Keratinocyte (primary cell): Measurements from ENCODE around the gene ANXA5. TPM values are rescaled to one million over a fixed set of nuclear protein-coding genes. Genes with fewer than 3 reads are reported as not detected.

Experiments
- DNase-seq: peaks from one replicate; pipeline ENCODE4 v3.0.0-alpha.2; 2011; ENCODE audit warnings: low read depth, missing footprints, low spot score
- FAIRE-seq: peaks from 2 replicates; lab custom pipeline; 2011; peaks lifted over from hg19 to GRCh38; lab: Jason Lieb, UNC
- H2AFZ ChIP-seq: 2 replicates; pipeline ENCODE4 v1.6.0; 2012; ENCODE audit warnings: low read length, control low read depth, inconsistent platforms; ENCODE audit not compliant: control insufficient read depth
- H3K27ac ChIP-seq: 2 replicates; pipeline ENCODE4 v1.5.1; 2011; ENCODE audit warnings: low read length; ENCODE audit not compliant: control insufficient read depth, insufficient read depth
- H3K27me3 ChIP-seq: 3 replicates; pipeline ENCODE4 v1.6.0; 2011; ENCODE audit warnings: low read length; ENCODE audit not compliant: control insufficient read depth, insufficient read depth; ENCODE audit errors: extremely low read depth
- H3K36me3 ChIP-seq, 2 experiments: 2 replicates in 1 of 2; 3 replicates in 1 of 2; pipeline ENCODE4 v1.5.1; 2011; ENCODE audit warnings: low read length in 2 of 2, mild to moderate bottlenecking in 1 of 2; ENCODE audit not compliant: control insufficient read depth in 2 of 2, insufficient read depth in 2 of 2; ENCODE audit errors: extremely low read depth in 1 of 2
- H3K4me1 ChIP-seq: 3 replicates; pipeline ENCODE4 v1.5.1; 2011; ENCODE audit warnings: low read length; ENCODE audit not compliant: control insufficient read depth, insufficient read depth; ENCODE audit errors: extremely low read depth
- H3K4me2 ChIP-seq: 3 replicates; pipeline ENCODE4 v1.6.0; 2011; ENCODE audit warnings: low read depth, low read length; ENCODE audit not compliant: control insufficient read depth, insufficient read depth; ENCODE audit errors: extremely low read depth
- H3K4me3 ChIP-seq, 3 experiments: fragments of 200-600 bp in 1 of 3; sonication (generic) in 1 of 3; 2 replicates in 2 of 3; 3 replicates in 1 of 3; pipeline ENCODE4 v1.5.1; 2011 to 2016; ENCODE audit warnings: low read length in 3 of 3, mild to moderate bottlenecking in 3 of 3, control low read depth in 2 of 3, inconsistent platforms in 1 of 3, low read depth in 1 of 3, mixed read lengths in 1 of 3, mixed run types in 1 of 3, moderate library complexity in 1 of 3; ENCODE audit not compliant: control insufficient read depth in 2 of 3, insufficient read depth in 2 of 3; ENCODE audit errors: extremely low read depth in 1 of 3
- H3K79me2 ChIP-seq: 2 replicates; pipeline ENCODE4 v1.6.0; 2012; ENCODE audit warnings: low read length; ENCODE audit not compliant: control insufficient read depth, insufficient read depth
- H3K9ac ChIP-seq: 3 replicates; pipeline ENCODE4 v1.6.0; 2011; ENCODE audit warnings: low read length; ENCODE audit not compliant: control insufficient read depth, insufficient read depth; ENCODE audit errors: extremely low read depth
- H3K9me1 ChIP-seq: 3 replicates; pipeline ENCODE4 v1.6.0; 2011; ENCODE audit warnings: low read length; ENCODE audit not compliant: control insufficient read depth, insufficient read depth; ENCODE audit errors: extremely low read depth
- H3K9me3 ChIP-seq: 2 replicates; pipeline ENCODE4 v1.5.1; 2012; ENCODE audit warnings: low read depth, low read length; ENCODE audit not compliant: control insufficient read depth
- H4K20me1 ChIP-seq: 3 replicates; pipeline ENCODE4 v1.6.0; 2011; ENCODE audit warnings: low read length; ENCODE audit not compliant: control insufficient read depth, insufficient read depth; ENCODE audit errors: extremely low read depth
- EZH2 ChIP-seq: IDR thresholded peaks from one replicate; pipeline ENCODE4 v1.6.1; 2012; ENCODE audit warnings: inconsistent platforms, mild to moderate bottlenecking, low read length, moderate library complexity
- dilution Hi-C: fragments of 300-500 bp; cut with MboI; formaldehyde crosslinking; loops from one replicate; pipeline ENCODE4 v1.7.0; 2020; ENCODE audit warnings: low sequenced_read_pairs; ENCODE audit not compliant: extremely low pct_ligation_motif_present
- polyA plus RNA-seq, 5 experiments: library from polyadenylated mRNA; depleted of rRNA in 3 of 5; stranded (reverse) in 3 of 5; stranded (forward) in 1 of 5; unstranded in 1 of 5; fragments of >200 nt; gene quantifications; 1 replicate in 1 of 5; 2 replicates in 3 of 5; 3 replicates in 1 of 5; pipeline versions ENCODE4 v1.2.1 to v1.2.3, GENCODE V29; 2011 to 2012; ENCODE audit warnings: missing spikeins in 2 of 5, low read depth in 1 of 5, low replicate concordance in 1 of 5
- TF ChIP-seq, protein P1 (sequence below), 3 experiments: IDR thresholded peaks in 1 of 3; conservative IDR thresholded peaks in 1 of 3; optimal IDR thresholded peaks in 1 of 3; 2 replicates in 2 of 3; 3 replicates in 1 of 3; pipeline versions ENCODE3 to v1.5.1; 2011; ENCODE audit warnings: low read length in 3 of 3, mild to moderate bottlenecking in 3 of 3, moderate library complexity in 2 of 3, control low read depth in 1 of 3, inconsistent platforms in 1 of 3; ENCODE audit not compliant: insufficient read depth in 2 of 3; ENCODE audit errors: extremely low read depth in 1 of 3

Gene ANXA5
- polyA plus RNA-seq, 1 donor (not counting 4 experiments of a cell fraction or from before 2014, with no cell fraction given): 512 TPM

DNA sequence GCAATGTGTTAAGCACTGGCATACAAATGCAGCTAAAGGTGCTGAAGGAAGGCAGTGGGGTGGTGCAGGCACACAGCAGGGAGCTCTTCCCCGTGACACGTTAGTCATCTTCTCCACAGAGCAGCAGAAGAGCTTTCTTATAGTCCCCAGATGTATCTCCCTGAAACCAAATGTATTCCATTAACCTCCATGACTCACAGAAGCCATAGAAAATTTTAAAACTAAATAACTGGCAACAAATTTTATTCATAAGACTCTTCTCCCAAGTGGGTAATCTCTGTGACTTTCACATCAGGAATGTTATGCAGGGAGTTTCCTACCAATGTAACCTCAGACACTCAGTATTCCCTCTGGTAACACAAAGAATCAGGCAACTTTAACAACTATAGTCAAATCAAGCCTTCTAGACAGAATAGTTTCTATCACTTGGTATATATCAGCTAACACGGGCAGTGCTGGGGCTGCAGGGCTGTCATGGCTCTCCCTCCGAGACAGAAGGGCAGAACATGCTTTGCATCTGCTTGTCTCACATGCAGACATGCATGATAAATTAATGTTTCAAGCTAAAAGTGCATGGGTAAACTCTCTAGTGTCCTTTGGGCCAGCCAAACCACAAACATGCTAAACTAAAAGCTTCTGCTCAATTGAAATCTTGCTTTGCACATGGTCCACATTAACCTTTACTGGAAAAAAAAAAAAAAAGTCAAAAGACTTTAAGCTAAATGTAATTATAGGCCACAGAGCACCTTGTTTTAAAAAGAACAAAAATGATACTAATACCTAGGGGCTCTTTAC, 28.2 kb downstream of the ANXA5 start:
- Histone ChIP-seq H3K9ac (peak overlapping the region; percentile 29), H3K9me1 (no peaks in the 10 kb centered on the region), H3K36me3 (peaks cover 22 to 24% of the 10 kb centered on the region in 2 experiments), H3K4me3 (no peak overlapping the region), H3K4me1 (peaks cover 4% of the 10 kb centered on the region), H4K20me1 (no peaks in the 10 kb centered on the region), H2AFZ (no peak overlapping the region), H3K27me3 (no peaks in the 10 kb centered on the region), H3K4me2 (no peak overlapping the region), H3K9me3 (no peaks in the 10 kb centered on the region), H3K27ac (peak overlapping the region; percentile 57), H3K79me2 (no peaks in the 10 kb centered on the region)
- no peak for DNase-seq
- TF ChIP-seq, protein P1, sequence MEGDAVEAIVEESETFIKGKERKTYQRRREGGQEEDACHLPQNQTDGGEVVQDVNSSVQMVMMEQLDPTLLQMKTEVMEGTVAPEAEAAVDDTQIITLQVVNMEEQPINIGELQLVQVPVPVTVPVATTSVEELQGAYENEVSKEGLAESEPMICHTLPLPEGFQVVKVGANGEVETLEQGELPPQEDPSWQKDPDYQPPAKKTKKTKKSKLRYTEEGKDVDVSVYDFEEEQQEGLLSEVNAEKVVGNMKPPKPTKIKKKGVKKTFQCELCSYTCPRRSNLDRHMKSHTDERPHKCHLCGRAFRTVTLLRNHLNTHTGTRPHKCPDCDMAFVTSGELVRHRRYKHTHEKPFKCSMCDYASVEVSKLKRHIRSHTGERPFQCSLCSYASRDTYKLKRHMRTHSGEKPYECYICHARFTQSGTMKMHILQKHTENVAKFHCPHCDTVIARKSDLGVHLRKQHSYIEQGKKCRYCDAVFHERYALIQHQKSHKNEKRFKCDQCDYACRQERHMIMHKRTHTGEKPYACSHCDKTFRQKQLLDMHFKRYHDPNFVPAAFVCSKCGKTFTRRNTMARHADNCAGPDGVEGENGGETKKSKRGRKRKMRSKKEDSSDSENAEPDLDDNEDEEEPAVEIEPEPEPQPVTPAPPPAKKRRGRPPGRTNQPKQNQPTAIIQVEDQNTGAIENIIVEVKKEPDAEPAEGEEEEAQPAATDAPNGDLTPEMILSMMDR (optimal IDR thresholded peaks at IDR 0.05 in 1 of 3, IDR thresholded peaks at IDR 0.05 in 1 of 3, conservative IDR thresholded peaks at IDR 0.05 in 1 of 3; ENCODE audit: extremely low read depth in 1 of 3, insufficient read depth in 2 of 3, low read length in 3 of 3): no peak
- TF ChIP-seq EZH2: no peak
- FAIRE-seq: peak; percentile 48
- dilution Hi-C loops: loop anchor here (10.0 kb wide), 1 partner anchor 66 kb away; no protein-coding TSS in a partner anchor

DNA sequence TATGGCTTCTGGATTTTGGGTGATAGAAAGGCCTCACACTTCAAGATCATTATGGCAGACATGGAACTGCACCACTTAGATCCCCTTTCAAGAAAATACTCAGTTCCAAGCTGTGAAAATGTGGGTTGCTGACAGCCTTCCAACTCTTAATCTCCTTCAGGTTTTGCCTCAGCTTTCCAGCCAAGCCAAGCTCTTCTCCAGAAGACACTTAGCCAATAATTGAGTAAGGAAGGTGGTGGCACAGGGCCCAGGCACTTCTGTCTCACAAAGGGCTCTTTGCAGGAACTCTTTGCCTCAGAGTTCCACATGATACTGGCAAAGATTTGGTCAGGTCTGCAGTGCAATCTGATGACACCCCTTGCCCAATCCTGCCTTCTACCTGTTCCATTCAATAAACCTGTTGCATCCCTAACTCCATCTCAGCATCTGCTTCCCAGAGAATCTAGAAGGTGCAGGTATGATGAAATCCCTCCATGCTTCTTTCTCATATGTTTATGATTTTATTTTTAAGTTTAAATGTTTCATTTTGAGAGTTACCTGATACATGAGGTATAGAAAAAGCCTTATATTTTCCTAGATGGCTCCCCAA, 30.6 kb downstream of the ANXA5 start:
- H2AFZ ChIP-seq: no peak overlapping the region
- DNase-seq (no peak), FAIRE-seq (no peak)
- no peaks in the 10 kb centered on the region for H3K9me1 ChIP-seq
- H3K27me3 ChIP-seq: no peaks in the 10 kb centered on the region
- H3K4me2 ChIP-seq: no peak overlapping the region
- H3K27ac ChIP-seq: no peak overlapping the region
- dilution Hi-C loops: loop anchor here (10.0 kb wide), 1 partner anchor 69 kb away; no protein-coding TSS in a partner anchor
- H3K9me3 ChIP-seq: no peaks in the 10 kb centered on the region
- H3K4me3 ChIP-seq: no peak overlapping the region
- H4K20me1 ChIP-seq: no peaks in the 10 kb centered on the region
- H3K79me2 ChIP-seq: no peaks in the 10 kb centered on the region
- H3K36me3 ChIP-seq: peaks cover 12 to 13% of the 10 kb centered on the region in 2 experiments
- peaks cover 4% of the 10 kb centered on the region for H3K4me1 ChIP-seq
- H3K9ac ChIP-seq: no peak overlapping the region
- TF ChIP-seq EZH2: no peak
- TF ChIP-seq, protein P1 (optimal IDR thresholded peaks at IDR 0.05 in 1 of 3, IDR thresholded peaks at IDR 0.05 in 1 of 3, conservative IDR thresholded peaks at IDR 0.05 in 1 of 3; ENCODE audit: extremely low read depth in 1 of 3, insufficient read depth in 2 of 3, low read length in 3 of 3): no peak
